WTC11 (cell line): Measurements from ENCODE around the gene LTBP2. TPM values are rescaled to one million over a fixed set of nuclear protein-coding genes. Genes with fewer than 3 reads are reported as not detected.

Experiments used
- ATAC-seq: fragments of 200-7000 bp; cut with Tn5 transposase; 2 replicates; pipeline ENCODE4 v1.10.0; 2021; ENCODE audit warnings: mild to moderate bottlenecking, moderate library complexity
- CTCF ChIA-PET: fragments of 300-600 bp; sonication (Branson Sonifier 250); formaldehyde crosslinking; loops from one replicate; lab custom pipeline; 2021; ENCODE audit warnings: antibody characterized with exemption; lab: Charles Lee
- POLR2A ChIA-PET: fragments of 350-600 bp; sonication (Branson Sonifier 250); formaldehyde crosslinking; loops from one replicate; lab custom pipeline; 2021; ENCODE audit warnings: antibody characterized with exemption; lab: Charles Lee
- DNase-seq: peaks from one replicate; pipeline ENCODE4 v3.0.0; 2021; ENCODE audit warnings: low spot score
- H3K27ac Mint-ChIP-seq: 2 replicates; pipeline ENCODE4 v1.8.0; 2021; ENCODE audit warnings: mixed read lengths
- H3K27me3 Mint-ChIP-seq: 2 replicates; pipeline ENCODE4 v1.8.0; 2021; ENCODE audit warnings: low read depth, mild to moderate bottlenecking, moderate library complexity, mixed read lengths
- H3K36me3 Mint-ChIP-seq: 2 replicates; pipeline ENCODE4 v1.8.0; 2021; ENCODE audit warnings: mixed read lengths
- H3K4me1 Mint-ChIP-seq: 2 replicates; pipeline ENCODE4 v1.8.0; 2022; ENCODE audit warnings: mixed read lengths
- H3K4me3 Mint-ChIP-seq: 2 replicates; pipeline ENCODE4 v1.8.0; 2021; ENCODE audit warnings: mild to moderate bottlenecking, moderate library complexity, mixed read lengths
- H3K9me3 Mint-ChIP-seq: 2 replicates; pipeline ENCODE4 v1.8.0; 2021; ENCODE audit warnings: mixed read lengths
- ATF2 ChIP-seq: sonication (generic); formaldehyde crosslinking; IDR thresholded peaks from 2 replicates; pipeline ENCODE4 v1.8.1; 2022; ENCODE audit warnings: low read depth, missing genetic modification reagents, borderline replicate concordance
- CDX4 ChIP-seq: fragments of 250-450 bp; sonication (Bioruptor Pico); IDR thresholded peaks from 2 replicates; pipeline ENCODE4 v1.9.0; 2021; ENCODE audit warnings: moderate library complexity, mild to moderate bottlenecking, inconsistent platforms, borderline replicate concordance
- CTCF ChIP-seq: fragments of 200-600 bp; IDR thresholded peaks from 2 replicates; pipeline ENCODE4 v1.8.0; 2022; ENCODE audit warnings: antibody characterized with exemption
- ELF4 ChIP-seq: sonication (generic); formaldehyde crosslinking; IDR thresholded peaks from 2 replicates; pipeline ENCODE4 v1.8.1; 2022; ENCODE audit warnings: low read depth, mild to moderate bottlenecking, moderate library complexity, missing genetic modification reagents
- JUN ChIP-seq: sonication (generic); formaldehyde crosslinking; IDR thresholded peaks from 2 replicates; pipeline ENCODE4 v1.8.0; 2023; ENCODE audit warnings: mild to moderate bottlenecking, missing genetic modification reagents
- MAX ChIP-seq: sonication (generic); formaldehyde crosslinking; IDR thresholded peaks from 2 replicates; pipeline ENCODE4 v1.8.0; 2022; ENCODE audit warnings: mild to moderate bottlenecking, missing genetic modification reagents
- MXD4 ChIP-seq: fragments of 250-450 bp; sonication (Bioruptor Pico); IDR thresholded peaks from 2 replicates; pipeline ENCODE4 v1.8.0; 2021; ENCODE audit warnings: mild to moderate bottlenecking, moderate library complexity, borderline replicate concordance
- NFYB ChIP-seq: sonication (generic); formaldehyde crosslinking; conservative IDR thresholded peaks from 2 replicates; pipeline ENCODE4 v1.8.0; 2022; ENCODE audit warnings: low read depth, missing genetic modification reagents
- PRDM15 ChIP-seq: sonication (generic); formaldehyde crosslinking; IDR thresholded peaks from 2 replicates; pipeline ENCODE4 v1.8.0; 2022; ENCODE audit warnings: missing genetic modification reagents
- SP1 ChIP-seq: sonication (generic); formaldehyde crosslinking; conservative IDR thresholded peaks from 2 replicates; pipeline ENCODE4 v1.8.1; 2022; ENCODE audit warnings: missing genetic modification reagents
- STAT6 ChIP-seq: sonication (generic); formaldehyde crosslinking; conservative IDR thresholded peaks from 2 replicates; pipeline ENCODE4 v1.8.1; 2023; ENCODE audit warnings: mild to moderate bottlenecking, low read depth, missing genetic modification reagents, moderate library complexity
- TEAD4 ChIP-seq: sonication (generic); formaldehyde crosslinking; IDR thresholded peaks from 2 replicates; pipeline ENCODE4 v1.8.0; 2022; ENCODE audit warnings: mild to moderate bottlenecking, missing genetic modification reagents
- ZNF121 ChIP-seq: sonication (generic); formaldehyde crosslinking; IDR thresholded peaks from 2 replicates; pipeline ENCODE4 v1.8.0; 2023; ENCODE audit warnings: missing genetic modification reagents
- ZNF425 ChIP-seq: fragments of 250-450 bp; sonication (Bioruptor Pico); conservative IDR thresholded peaks from 2 replicates; pipeline ENCODE4 v1.9.0; 2021; ENCODE audit warnings: mild to moderate bottlenecking
- ZNF512 ChIP-seq: sonication (generic); formaldehyde crosslinking; IDR thresholded peaks from 2 replicates; pipeline ENCODE4 v1.8.1; 2022; ENCODE audit warnings: missing genetic modification reagents, borderline replicate concordance
- ZNF532 ChIP-seq: fragments of 250-450 bp; sonication (Bioruptor Pico); IDR thresholded peaks from 2 replicates; pipeline ENCODE4 v1.9.0; 2021; ENCODE audit warnings: mild to moderate bottlenecking, borderline replicate concordance
- ZNF671 ChIP-seq: fragments of 250-450 bp; sonication (Bioruptor Pico); IDR thresholded peaks from 2 replicates; pipeline ENCODE4 v1.8.0; 2021; ENCODE audit warnings: mild to moderate bottlenecking
- total RNA-seq: library from RNA; stranded (reverse); gene quantifications from 3 replicates; pipeline ENCODE4 v1.2.3, GENCODE V29; 2021

The LTBP2 gene
- total RNA-seq, 1 experiment from 2014 or later, result 1.2 TPM

GRCh38 chr14:74584951-74585350 lies 27.1 kb downstream of the LTBP2 start:
- DNase-seq, result no peak
- H3K36me3 Mint-ChIP-seq, result no peaks in the 10 kb centered on the region
- H3K4me1 Mint-ChIP-seq, result peaks cover 5% of the 10 kb centered on the region; the same call in 1 of the 2 replicates
- no peak for ATAC-seq
- H3K27ac Mint-ChIP-seq, result no peak overlapping the region
- TF ChIP-seq ATF2 (CRISPR knock-in tag) (no peak), MAX (CRISPR knock-in tag) (no peak), ZNF512 (CRISPR knock-in tag) (no peak), ELF4 (CRISPR knock-in tag) (no peak), JUN (CRISPR knock-in tag) (no peak), TEAD4 (no peak), ZNF532 (CRISPR knock-in tag) (no peak), ZNF425 (CRISPR knock-in tag) (no peak), STAT6 (no peak), CTCF (no peak), MXD4 (no peak), NFYB (no peak), CDX4 (CRISPR knock-in tag) (no peak), SP1 (CRISPR knock-in tag) (no peak), PRDM15 (CRISPR knock-in tag) (no peak), ZNF671 (CRISPR knock-in tag) (no peak), ZNF121 (no peak)
- no peaks in the 10 kb centered on the region for H3K27me3 Mint-ChIP-seq
- no peaks in the 10 kb centered on the region for H3K9me3 Mint-ChIP-seq
- POLR2A ChIA-PET, result interaction anchor here (0.6 kb wide), 1 partner anchor 23 kb away, joined by 4 read pairs; no protein-coding TSS in a partner anchor
- CTCF ChIA-PET, result interaction anchor here (0.6 to 6.4 kb wide), 3 partner anchors 11 to 294 kb away, joined by 3 to 50 read pairs (median 6); partner anchors contain the start of gene LTBP2
- no peak overlapping the region for H3K4me3 Mint-ChIP-seq
